ENCODE results near the gene FGF14.

FGF14 gene

GRCh38 chr13:101835920-101836319 is 565.9 kb downstream of the FGF14 start:
- no peak for DNase-seq

- DNase-seq = no peak
These were observed 568.2 kb downstream of the FGF14 start for GRCh38 chr13:101833671-101834070.

GRCh38 chr13:101830035-101830434 is 571.8 kb downstream of the FGF14 start:
- DNase-seq = no peak

GRCh38 chr13:101829484-101829883 is 572.4 kb downstream of the FGF14 start:
- DNase-seq = no peak

GRCh38 chr13:101828119-101828518 is 573.7 kb downstream of the FGF14 start:
- DNase-seq = no peak

- DNase-seq = no peak
These were observed 584.0 kb downstream of the FGF14 start for GRCh38 chr13:101817898-101818297.

- DNase-seq = no peak
These were observed 590.0 kb downstream of the FGF14 start for GRCh38 chr13:101811881-101812280.

GRCh38 chr13:101811284-101811839 is 590.5 kb downstream of the FGF14 start:
- no peak for DNase-seq

GRCh38 chr13:101799196-101799595 is 602.7 kb downstream of the FGF14 start:
- no peak for DNase-seq

GRCh38 chr13:101798437-101798836 is 603.4 kb downstream of the FGF14 start:
- no peak for DNase-seq

- DNase-seq = no peak
These were observed 606.4 kb downstream of the FGF14 start for GRCh38 chr13:101795460-101795859.

GRCh38 chr13:101795025-101795424 is 606.8 kb downstream of the FGF14 start:
- no peak for DNase-seq

GRCh38 chr13:101792189-101792588 is 609.7 kb downstream of the FGF14 start:
- DNase-seq = no peak

GRCh38 chr13:101785858-101786257 is 616.0 kb downstream of the FGF14 start:
- no peak for DNase-seq

GRCh38 chr13:101784313-101784712 is 617.5 kb downstream of the FGF14 start:
- DNase-seq = no peak

- DNase-seq = no peak
These were observed 618.3 kb downstream of the FGF14 start for GRCh38 chr13:101783554-101783953.

GRCh38 chr13:101780211-101780610 is 621.6 kb downstream of the FGF14 start:
- DNase-seq = no peak

GRCh38 chr13:101779147-101779546 is 622.7 kb downstream of the FGF14 start:
- no peak for DNase-seq

GRCh38 chr13:101775267-101775666 is 626.6 kb downstream of the FGF14 start:
- DNase-seq = no peak

GRCh38 chr13:101774393-101774792 is 627.5 kb downstream of the FGF14 start:
- no peak for DNase-seq

GRCh38 chr13:101773062-101773461 is 628.8 kb downstream of the FGF14 start:
- no peak for DNase-seq

- no peak for DNase-seq
These were observed 634.7 kb downstream of the FGF14 start for GRCh38 chr13:101767131-101767530.

- no peak for DNase-seq
These were observed 638.7 kb downstream of the FGF14 start for GRCh38 chr13:101763191-101763590.

GRCh38 chr13:101757446-101758039 is 644.3 kb downstream of the FGF14 start:
- DNase-seq = peak in 2 of 6 experiments; percentile 3 to 5

GRCh38 chr13:101755228-101755887 is 646.5 kb downstream of the FGF14 start:
- no peak for DNase-seq
